Stimulated activated CD4-positive, alpha-beta T cell treated with anti-CD3 and anti-CD28 coated beads, Interleukin-15, amount 100 ng/mL, for 1 hour (primary cell): Measurements from ENCODE around the gene TDRD15.
"Not testable (repeated sequence)": the region's sequence is repeated elsewhere in the genome, so short reads cannot be mapped to it uniquely, and the experiment has no call there.

Experiments used
- DNase-seq, 2 donors: peaks; one replicate each; pipeline ENCODE4 v3.0.0-alpha.2; 2020; ENCODE audit warnings: low read depth in 1 of 2, low spot score in 1 of 2

TDRD15 gene

GRCh38 chr2:21123473-21124393 is at the start of gene TDRD15:
Gene TDRD15 (plus strand): TSS chr2:21123968. CDS start chr2:21137468, 13,500 bp downstream.
- no peak for DNase-seq

- DNase-seq: no peak
Observed at GRCh38 chr2:21078296-21078695, 45.5 kb upstream of the TDRD15 start.

GRCh38 chr2:21083482-21083881 is 40.3 kb upstream of the TDRD15 start:
- no peak for DNase-seq

- DNase-seq: no peak
Observed at GRCh38 chr2:21084401-21084800, 39.4 kb upstream of the TDRD15 start.

- no peak for DNase-seq
Observed at GRCh38 chr2:21092308-21092869, 31.4 kb upstream of the TDRD15 start.

- DNase-seq: no peak
Observed at GRCh38 chr2:21095178-21095577, 28.6 kb upstream of the TDRD15 start.

GRCh38 chr2:21095714-21096113 is 28.1 kb upstream of the TDRD15 start:
- DNase-seq: no peak

GRCh38 chr2:21096458-21096857 is 27.3 kb upstream of the TDRD15 start:
- no peak for DNase-seq

GRCh38 chr2:21097331-21097730 is 26.4 kb upstream of the TDRD15 start:
- DNase-seq: no peak

GRCh38 chr2:21098294-21098693 is 25.5 kb upstream of the TDRD15 start:
- no peak for DNase-seq

- DNase-seq: no peak
Observed at GRCh38 chr2:21099281-21099907, 24.4 kb upstream of the TDRD15 start.

GRCh38 chr2:21101514-21102155 is 22.1 kb upstream of the TDRD15 start:
- not testable (repeated sequence) for DNase-seq

- no peak for DNase-seq
Observed at GRCh38 chr2:21102356-21102755, 21.4 kb upstream of the TDRD15 start.

GRCh38 chr2:21103274-21103891 is 20.4 kb upstream of the TDRD15 start:
- DNase-seq: no peak

GRCh38 chr2:21104030-21104660 is 19.6 kb upstream of the TDRD15 start:
- DNase-seq: no peak

- DNase-seq: no peak
Observed at GRCh38 chr2:21111012-21111411, 12.8 kb upstream of the TDRD15 start.

- no peak for DNase-seq
Observed at GRCh38 chr2:21117688-21118087, 6.1 kb upstream of the TDRD15 start.

GRCh38 chr2:21118302-21118920 is 5.4 kb upstream of the TDRD15 start:
- DNase-seq: no peak

- no peak for DNase-seq
Observed at GRCh38 chr2:21131861-21132260, 8.1 kb downstream of the TDRD15 start.

GRCh38 chr2:21135585-21135984 is 11.8 kb downstream of the TDRD15 start:
- no peak for DNase-seq
